SK-N-SH treated with all-trans-retinoic acid at 6 μM for 48 hours (cell line): ENCODE data around the gene BABAM2.

Experiments used
- CSDC2 ChIP-seq: fragments of 250-450 bp; sonication (Bioruptor Pico); IDR thresholded peaks from 2 replicates; pipeline ENCODE4 v1.5.0; 2020; ENCODE audit warnings: mild to moderate bottlenecking, moderate library complexity
- TCF4 ChIP-seq: fragments of 250-450 bp; sonication (Bioruptor Pico); IDR thresholded peaks from 2 replicates; pipeline ENCODE4 v1.8.0; 2021; ENCODE audit warnings: mild to moderate bottlenecking, moderate library complexity, borderline replicate concordance
- TF ChIP-seq, protein P1 (sequence below): fragments of 250-450 bp; sonication (Bioruptor Pico); IDR thresholded peaks from 2 replicates; pipeline ENCODE4 v1.5.1; 2020; ENCODE audit warnings: low read depth, mild to moderate bottlenecking, moderate library complexity
- TF ChIP-seq, protein P2 (sequence below): fragments of 250-450 bp; sonication (Bioruptor Pico); IDR thresholded peaks from 2 replicates; pipeline ENCODE4 v1.8.0; 2020; ENCODE audit warnings: mild to moderate bottlenecking, moderate library complexity, borderline replicate concordance

DNA sequence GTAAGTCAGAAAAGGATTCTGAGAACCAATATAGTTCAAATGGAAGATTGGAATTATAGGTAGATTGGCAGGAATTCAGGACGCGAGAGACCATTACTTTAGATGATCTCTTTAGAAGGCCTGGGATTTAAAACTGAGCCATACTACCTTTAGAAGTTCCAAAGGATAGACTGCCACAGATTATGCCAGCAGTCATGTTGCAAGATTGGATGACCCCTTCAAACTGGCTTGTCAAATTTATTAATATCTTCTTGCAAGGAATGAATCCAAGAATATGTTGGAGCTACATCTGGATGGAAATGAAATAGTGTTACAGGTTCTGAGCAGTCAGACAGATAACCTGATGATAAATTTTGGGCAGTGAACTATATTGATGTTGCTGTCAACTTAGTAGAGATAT lies 22.0 kb downstream of the BABAM2 start:
- TF ChIP-seq TCF4 (CRISPR knock-in tag) = no peak
- TF ChIP-seq CSDC2 (CRISPR knock-in tag) = no peak
- TF ChIP-seq, protein P1, sequence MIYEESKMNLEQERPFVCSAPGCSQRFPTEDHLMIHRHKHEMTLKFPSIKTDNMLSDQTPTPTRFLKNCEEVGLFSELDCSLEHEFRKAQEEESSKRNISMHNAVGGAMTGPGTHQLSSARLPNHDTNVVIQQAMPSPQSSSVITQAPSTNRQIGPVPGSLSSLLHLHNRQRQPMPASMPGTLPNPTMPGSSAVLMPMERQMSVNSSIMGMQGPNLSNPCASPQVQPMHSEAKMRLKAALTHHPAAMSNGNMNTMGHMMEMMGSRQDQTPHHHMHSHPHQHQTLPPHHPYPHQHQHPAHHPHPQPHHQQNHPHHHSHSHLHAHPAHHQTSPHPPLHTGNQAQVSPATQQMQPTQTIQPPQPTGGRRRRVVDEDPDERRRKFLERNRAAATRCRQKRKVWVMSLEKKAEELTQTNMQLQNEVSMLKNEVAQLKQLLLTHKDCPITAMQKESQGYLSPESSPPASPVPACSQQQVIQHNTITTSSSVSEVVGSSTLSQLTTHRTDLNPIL (CRISPR knock-in tag) = no peak
- TF ChIP-seq, protein P2, sequence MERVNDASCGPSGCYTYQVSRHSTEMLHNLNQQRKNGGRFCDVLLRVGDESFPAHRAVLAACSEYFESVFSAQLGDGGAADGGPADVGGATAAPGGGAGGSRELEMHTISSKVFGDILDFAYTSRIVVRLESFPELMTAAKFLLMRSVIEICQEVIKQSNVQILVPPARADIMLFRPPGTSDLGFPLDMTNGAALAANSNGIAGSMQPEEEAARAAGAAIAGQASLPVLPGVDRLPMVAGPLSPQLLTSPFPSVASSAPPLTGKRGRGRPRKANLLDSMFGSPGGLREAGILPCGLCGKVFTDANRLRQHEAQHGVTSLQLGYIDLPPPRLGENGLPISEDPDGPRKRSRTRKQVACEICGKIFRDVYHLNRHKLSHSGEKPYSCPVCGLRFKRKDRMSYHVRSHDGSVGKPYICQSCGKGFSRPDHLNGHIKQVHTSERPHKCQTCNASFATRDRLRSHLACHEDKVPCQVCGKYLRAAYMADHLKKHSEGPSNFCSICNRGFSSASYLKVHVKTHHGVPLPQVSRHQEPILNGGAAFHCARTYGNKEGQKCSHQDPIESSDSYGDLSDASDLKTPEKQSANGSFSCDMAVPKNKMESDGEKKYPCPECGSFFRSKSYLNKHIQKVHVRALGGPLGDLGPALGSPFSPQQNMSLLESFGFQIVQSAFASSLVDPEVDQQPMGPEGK = no peak
